ENCODE results near the gene CHST7.

The CHST7 gene

GRCh38 chrX:46610070-46610658 is 36.6 kb downstream of the CHST7 start:
- no peak for DNase-seq

DNA sequence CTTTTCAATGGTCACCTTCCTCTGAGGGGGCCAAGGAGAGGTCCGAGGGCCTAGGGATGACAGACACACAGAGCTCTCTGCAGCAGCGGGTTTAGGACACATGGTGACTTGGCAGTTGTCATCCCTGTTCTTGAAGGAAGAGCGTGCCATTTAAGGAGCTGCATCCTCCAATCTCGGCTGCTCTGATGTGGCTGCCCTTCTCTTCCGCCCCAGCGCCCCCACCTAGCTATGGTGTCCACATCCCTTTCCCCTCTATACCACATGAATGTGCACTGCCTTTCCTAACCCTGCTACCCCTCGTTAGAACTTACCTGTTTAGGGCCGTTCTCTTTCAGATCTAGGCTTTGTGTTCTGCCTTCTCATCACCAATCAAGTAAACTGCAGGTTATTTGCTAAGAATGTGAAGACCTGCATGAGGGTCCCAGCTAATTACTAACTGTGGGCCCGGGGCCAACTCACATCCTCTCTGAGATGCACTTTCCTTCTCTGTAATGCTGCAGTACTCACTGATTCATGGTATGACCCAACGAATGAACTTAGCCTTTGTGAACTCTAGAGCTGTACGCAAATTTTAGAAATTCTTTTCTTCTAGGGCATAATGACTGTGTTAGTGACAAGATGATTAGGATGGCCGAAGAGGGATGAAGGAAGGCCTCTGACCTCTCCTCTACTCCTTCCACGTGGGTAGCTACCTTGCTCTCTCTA is 38.2 kb downstream of the CHST7 start:
- peak in 1 of 2 experiments; percentile 5 for DNase-seq

DNA sequence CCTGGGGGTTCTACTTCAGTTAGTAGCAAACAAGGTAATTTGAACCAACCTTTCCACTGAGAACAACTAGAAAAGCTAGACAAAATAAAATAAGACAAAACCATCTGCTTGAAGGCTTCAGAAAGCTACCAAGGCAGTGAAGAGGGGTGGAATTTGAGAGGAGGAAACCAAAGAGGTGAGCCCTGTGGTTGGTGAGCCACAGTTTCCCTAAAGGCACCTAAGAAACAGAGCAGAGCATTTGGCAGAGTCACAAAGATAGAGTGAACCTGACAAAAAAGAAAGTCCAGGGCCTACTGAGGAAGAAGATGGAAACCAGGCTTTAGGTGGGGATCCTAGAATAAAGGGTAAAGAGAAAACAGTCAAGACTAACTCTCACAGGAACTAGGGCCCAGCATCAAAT is 44.3 kb downstream of the CHST7 start:
- DNase-seq = no peak

DNA sequence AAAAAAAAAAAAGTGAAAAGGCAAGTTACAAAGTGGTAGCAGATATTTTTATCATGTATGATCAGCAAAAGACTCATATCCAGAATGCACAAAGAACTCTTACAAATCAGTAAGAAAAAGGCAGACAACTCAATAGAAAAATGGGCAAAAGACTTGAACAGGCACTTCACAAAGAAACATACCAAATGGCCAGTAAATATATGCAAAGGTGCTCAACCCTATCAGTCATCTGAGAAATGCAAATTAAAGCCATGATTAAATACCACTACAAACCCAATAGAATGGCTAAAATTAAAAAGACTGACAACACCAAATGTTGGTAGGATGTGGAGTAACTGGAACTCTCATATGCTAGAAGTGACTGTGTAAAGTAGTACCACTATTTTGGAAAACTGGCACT is 45.4 kb downstream of the CHST7 start:
- no peak for DNase-seq

DNA sequence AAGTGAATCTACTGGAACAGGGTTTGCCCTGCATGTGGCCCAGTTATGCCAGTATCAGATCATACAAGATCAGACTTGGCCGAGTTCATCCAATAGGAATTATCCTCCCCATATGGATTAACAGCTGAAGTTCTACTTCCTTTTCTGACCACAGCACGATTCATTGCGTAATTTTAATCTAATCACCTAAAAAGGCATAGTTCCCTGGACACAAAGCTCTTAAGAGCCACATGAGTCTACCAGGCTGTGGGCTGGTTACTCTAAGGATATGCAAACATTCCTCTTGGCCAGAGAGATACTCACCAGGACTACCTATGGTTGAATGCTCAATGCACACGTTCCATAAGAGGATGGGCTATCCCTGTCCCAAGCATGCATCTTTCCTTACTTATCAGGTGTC is 46.9 kb downstream of the CHST7 start:
- DNase-seq = no peak

DNA sequence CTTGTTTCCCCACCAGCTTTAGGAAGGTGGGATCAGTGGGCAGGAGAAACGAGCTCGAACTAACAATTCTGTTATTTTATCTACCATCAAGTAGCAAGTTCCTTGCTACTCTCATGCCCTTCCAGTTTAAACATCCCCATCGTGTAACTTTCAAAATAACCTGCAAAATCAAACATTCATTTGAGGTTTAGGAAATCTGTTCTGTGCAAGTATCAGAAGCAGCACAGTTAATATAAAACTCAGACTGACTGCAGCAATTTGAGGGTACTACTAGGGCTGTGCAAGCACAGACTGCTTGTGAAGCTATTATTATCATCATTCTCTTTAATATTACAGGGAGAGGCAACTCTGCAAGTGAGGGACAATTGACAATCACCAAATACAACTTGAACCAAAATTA is 48.0 kb downstream of the CHST7 start:
- no peak for DNase-seq

DNA sequence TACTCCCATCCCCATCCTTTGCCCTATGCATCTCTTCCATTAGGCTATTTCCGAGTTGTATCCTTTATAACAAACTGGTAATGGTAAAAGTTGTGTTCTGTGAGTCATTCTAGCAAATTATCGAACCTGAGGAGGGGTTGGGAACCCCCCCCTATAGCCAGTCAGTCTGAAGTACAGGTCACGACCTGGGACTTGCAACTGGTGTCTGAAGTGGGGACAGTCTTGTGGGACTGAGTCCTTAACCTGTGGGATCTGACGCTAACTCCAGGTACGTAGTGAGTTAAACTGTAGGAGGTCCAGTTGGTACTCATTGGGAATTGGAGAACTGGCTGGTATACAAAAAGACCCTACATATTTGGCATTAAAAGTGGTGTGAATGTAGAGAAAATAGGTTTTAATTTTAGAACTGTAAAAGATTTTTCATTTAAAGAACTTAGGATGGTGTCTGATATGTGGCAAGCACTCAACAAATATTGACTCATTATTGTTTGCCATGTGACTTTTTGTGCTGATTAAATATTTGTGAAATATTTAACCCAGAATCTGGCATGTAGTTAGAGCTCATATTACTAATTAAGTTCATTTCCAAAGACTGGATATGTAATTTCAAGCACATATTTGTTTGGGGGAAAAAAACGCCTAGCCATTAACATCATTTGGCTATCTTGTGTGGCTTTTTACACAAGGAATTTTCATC is 50.7 kb downstream of the CHST7 start:
- DNase-seq = no peak

DNA sequence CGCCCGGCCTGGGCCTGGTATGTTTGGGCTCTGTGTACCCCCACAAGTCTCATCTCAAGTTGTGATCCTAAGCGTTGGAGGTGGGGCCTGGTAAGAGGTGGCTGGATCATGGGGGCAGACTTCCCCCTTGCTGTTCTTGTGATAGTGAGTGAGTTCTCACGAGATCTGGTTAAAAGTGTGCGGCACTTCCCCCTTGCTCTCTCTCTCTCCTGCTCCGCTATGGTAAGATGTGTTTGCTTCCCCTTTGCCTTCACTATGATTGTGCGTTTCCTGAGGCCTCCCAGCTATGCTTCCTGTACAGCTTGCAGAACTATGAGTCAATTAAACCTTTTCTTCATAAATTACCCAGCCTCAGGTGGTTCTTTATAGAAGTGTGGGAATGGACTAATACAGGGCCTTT is 53.0 kb downstream of the CHST7 start:
- DNase-seq = peak; percentile 20 to 30

GRCh38 chrX:46627062-46627461 is 53.5 kb downstream of the CHST7 start:
- DNase-seq = no peak

- no peak for DNase-seq
Measured at GRCh38 chrX:46627711-46628419, 54.3 kb downstream of the CHST7 start.

DNA sequence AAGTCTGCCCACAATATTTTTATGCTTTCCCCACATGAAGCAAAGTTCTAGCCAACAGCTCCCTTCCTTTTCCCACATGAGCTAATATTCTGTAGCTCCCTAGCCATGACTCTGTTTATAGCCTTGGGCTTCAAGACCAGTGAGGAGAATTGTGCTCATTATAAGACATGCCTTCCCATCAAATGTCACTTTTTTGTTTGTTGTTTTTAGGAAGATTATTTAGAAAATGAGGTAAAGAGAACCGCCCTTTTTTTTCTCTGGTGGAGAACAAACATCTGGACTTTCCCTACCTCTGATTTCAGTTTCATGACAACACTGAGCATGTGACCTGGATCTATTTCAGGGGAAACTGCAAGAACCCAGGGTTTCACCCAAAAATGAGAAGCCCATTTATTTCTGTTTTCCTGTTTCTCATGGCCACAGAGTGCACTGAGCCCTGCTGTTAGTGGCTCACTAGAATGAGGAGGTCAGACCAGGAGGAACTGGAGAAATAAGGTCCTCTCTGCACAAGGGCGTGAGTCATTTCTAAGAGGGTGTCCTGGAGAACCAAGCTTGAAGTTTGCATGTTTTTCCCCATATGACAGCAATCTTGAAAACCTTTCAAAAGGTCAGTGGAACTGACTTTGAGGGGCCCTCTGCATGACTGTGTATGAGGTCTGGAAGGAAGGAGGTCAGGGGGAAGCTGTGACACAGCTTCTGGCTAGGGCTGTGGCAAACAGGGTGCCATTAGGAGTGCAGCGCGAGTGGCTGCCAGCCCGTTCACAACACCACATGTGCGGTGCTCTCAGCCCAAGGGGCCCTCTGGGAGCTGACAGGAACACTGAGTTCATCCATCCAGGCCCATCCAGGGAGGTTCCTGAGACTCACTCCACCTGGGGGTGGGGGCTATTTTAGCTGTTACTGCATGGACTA is 55.2 kb downstream of the CHST7 start:
- peak; percentile 16 to 23 for DNase-seq

- no peak for DNase-seq
Measured at GRCh38 chrX:46630141-46630540, 56.6 kb downstream of the CHST7 start.

DNA sequence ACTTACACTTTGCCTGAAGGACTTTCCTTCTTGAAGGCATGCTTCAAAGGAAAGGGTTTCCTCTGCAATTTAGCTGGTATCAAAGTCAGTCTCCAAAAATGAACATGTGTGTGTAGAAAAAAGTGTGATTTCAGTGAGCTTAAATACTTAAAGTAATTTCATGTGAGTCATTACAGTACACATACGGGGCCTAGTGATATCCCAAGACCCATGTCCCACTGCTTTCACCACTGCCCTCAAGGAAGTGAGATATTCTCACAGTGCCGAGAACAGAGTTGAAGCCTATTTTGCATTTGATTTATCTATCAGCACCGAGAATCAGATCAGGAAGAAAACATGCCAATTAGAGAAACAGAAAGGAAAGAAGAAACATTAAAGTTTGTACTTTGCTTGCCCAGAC is 61.0 kb downstream of the CHST7 start:
- DNase-seq = no peak

GRCh38 chrX:46635186-46635585 is 61.6 kb downstream of the CHST7 start:
- DNase-seq = no peak

DNA sequence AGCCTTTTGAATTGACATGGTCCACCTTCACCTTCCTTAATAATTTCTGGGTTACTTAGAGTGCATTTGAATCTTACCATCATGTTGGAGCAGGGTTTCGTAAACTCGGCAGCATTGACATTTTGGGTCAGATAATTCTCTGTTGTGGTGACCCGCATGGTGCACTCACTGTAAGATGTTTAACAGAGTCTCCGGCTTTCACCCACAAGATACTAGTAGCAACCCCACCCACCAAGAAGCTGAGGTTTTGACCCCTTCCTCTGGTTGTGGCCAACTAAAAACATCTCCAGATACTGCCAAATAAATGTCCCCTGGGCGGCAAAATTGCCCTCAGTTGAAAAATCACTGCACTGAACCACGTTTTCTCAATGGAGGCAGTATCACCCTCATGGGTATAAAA is 62.7 kb downstream of the CHST7 start:
- DNase-seq = no peak

GRCh38 chrX:46637938-46638337 is 64.4 kb downstream of the CHST7 start:
- DNase-seq = peak in 1 of 2 experiments; percentile 17

DNA sequence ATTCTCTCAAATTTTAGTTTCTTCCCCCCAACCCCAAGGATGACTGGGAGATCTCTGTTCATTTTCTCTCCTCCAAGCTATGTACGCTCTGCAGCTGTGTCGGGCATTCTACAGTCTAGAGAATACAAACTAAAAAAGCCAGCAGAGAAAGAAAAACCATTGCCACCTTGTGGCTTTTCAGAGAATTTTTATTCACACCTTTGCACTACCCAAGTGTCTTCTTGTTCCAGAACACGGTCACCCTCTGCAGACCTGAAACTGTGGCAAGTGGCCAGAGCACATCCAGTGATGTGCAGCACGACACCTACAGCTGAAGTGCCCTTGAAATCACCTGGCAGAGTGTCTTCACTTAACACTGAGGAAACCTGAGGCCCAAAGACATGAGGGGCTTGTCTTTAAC is 68.6 kb downstream of the CHST7 start:
- no peak for DNase-seq

DNA sequence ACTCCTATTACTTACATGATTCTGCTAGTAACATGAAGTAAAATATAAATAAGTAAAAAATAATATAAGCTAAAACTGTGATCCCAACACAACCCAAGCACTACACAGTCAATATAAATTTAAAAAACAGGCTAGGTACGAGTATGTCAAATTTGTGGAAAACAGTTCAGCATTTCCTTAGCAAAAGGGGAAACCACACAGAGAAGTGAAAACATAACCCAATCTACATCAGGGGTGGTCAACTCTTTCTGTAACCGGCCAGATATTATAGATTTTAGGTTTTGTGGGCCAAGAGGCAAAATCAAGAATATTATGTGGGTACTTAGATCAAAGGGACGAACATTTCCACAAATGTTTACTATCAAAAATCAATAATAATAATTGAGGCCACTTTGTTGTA is 70.1 kb downstream of the CHST7 start:
- no peak for DNase-seq

DNA sequence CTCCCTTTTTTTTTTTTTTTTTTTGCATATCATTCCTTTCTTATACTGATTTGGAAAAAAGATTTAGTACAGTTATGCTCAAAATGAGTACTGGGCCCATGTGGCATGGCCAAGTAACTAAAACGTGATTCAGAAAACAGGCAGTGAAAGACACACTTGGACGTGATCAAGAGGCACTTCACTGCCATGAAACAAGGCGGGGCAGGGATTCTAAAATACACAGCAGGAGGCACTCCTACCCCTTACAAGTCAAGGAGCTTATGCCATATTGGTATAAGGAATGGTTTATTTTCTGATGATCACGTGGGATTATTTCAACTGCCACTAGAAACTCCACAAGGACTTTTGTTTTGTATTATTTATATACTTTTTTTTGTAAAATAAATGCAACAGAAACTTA is 72.0 kb downstream of the CHST7 start:
- DNase-seq = no peak

GRCh38 chrX:46647251-46647650 is 73.7 kb downstream of the CHST7 start:
- no peak for DNase-seq
